Measurements from ENCODE around the gene ZBTB38. TPM values are rescaled to one million over a fixed set of nuclear protein-coding genes. Genes with fewer than 3 reads are reported as not detected.

Gene ZBTB38
- total RNA-seq, 1 donor from 2014 or later = 53.9 TPM

Other genes starting within 250 kb of the ZBTB38 start
- gene PXYLP1, start 136.7 kb upstream of the ZBTB38 start, total RNA-seq = 0.39 and 0.76 TPM in 2 replicates
- 5.3 and 7.0 TPM in 2 replicates for gene RASA2, start 118.5 kb downstream of the ZBTB38 start, total RNA-seq

Measured in dermis microvascular lymphatic vessel endothelial cell (primary cell).